H1 (cell line): ENCODE results near the gene GPR137.

ENCODE experiments used
- BRCA1 ChIP-seq: IDR thresholded peaks from 2 replicates; pipeline ENCODE4 v1.6.1; 2012; ENCODE audit warnings: low read depth, low read length, improper control_type of control experiment
- CBX5 ChIP-seq: fragments of 300-800, 300-1000 bp; sonication (generic); IDR thresholded peaks from 2 replicates; pipeline ENCODE4 v1.7.1; 2016; ENCODE audit warnings: antibody characterized with exemption, low read length, low read depth
- CHD2 ChIP-seq: IDR thresholded peaks from 2 replicates; pipeline ENCODE4 v1.6.1; 2012; ENCODE audit warnings: low read length, improper control_type of control experiment
- CREB1 ChIP-seq: IDR thresholded peaks from 2 replicates; pipeline ENCODE4 v1.6.1; 2012; ENCODE audit warnings: inconsistent platforms
- POLR2AphosphoS5 ChIP-seq: IDR thresholded peaks from 2 replicates; pipeline ENCODE4 v1.6.1; 2011; ENCODE audit warnings: low read depth, low read length
- RBBP5 ChIP-seq: IDR thresholded peaks from 2 replicates; pipeline ENCODE4 v1.7.1; 2012; ENCODE audit warnings: low read depth, mild to moderate bottlenecking, inconsistent platforms, low read length, moderate library complexity, borderline replicate concordance
- RFX5 ChIP-seq: IDR thresholded peaks from 2 replicates; pipeline ENCODE4 v1.6.1; 2011; ENCODE audit warnings: low read depth, low read length, improper control_type of control experiment, borderline replicate concordance
- SIN3A ChIP-seq, 2 experiments: IDR thresholded peaks in 1 of 2; conservative IDR thresholded peaks in 1 of 2; 2 replicates each; pipeline ENCODE4 v1.6.1; 2011 to 2012; ENCODE audit warnings: low read length in 2 of 2, improper control_type of control experiment in 1 of 2, low read depth in 1 of 2, mild to moderate bottlenecking in 1 of 2
- SIX5 ChIP-seq: IDR thresholded peaks from 2 replicates; pipeline ENCODE4 v1.6.1; 2011; ENCODE audit warnings: mild to moderate bottlenecking, low read depth, low read length
- SP1 ChIP-seq: IDR thresholded peaks from 2 replicates; pipeline ENCODE4 v1.6.1; 2011; ENCODE audit warnings: low read depth, low read length
- TBP ChIP-seq: IDR thresholded peaks from 2 replicates; pipeline ENCODE4 v1.6.1; 2011; ENCODE audit warnings: low read depth, low read length, improper control_type of control experiment
- TEAD4 ChIP-seq: IDR thresholded peaks from 2 replicates; pipeline ENCODE4 v1.6.1; 2012; ENCODE audit warnings: low read depth, low read length, inconsistent platforms, mixed read lengths
- TF ChIP-seq, protein P1 (sequence below), 3 experiments: IDR thresholded peaks; 1 replicate in 2 of 3; 2 replicates in 1 of 3; pipeline versions ENCODE4 v1.5.1 to v1.6.1; 2011; ENCODE audit warnings: low read length in 3 of 3, mild to moderate bottlenecking in 3 of 3, inconsistent platforms in 2 of 3, low read depth in 1 of 3, moderate library complexity in 1 of 3; ENCODE audit not compliant: insufficient read depth in 1 of 3; ENCODE audit errors: control extremely low read depth in 1 of 3

DNA sequence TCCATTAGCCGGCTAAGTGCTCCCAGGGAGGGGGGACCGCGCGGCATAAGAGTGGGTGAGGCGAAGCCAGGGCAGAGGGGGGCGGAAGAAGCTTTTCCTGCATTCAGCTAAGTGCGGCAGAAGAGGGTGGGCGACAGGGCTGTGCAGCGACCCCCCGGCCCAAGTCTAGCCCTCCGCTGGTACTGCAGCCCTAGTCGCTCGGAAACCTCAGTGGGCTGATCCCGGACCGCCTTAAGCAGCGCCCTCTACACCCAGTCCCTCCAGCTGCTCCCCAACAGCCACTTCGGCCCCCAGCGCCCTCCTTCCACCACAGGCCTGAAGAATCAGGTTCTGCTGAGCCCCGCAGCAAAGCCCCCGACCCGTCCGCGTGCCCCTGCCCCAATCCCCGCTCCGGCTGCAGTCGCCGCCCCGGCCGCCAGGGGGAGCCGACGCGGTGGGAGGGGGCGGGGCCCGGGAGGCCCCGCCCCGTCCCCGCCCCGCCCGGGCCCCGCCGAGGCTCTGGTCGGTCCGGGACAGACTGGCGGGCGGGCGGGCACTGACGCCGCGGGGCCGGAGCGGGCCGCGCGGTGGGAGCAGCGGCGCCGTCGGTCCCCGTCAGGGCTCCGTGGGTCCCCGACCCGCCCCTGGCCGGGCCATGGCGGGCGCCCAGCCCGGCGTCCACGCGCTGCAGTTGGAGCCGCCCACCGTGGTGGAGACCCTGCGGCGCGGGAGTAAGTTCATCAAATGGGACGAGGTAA is 34.5 kb upstream of the GPR137 start, which contains the start of gene PLCB3:
- peak in 1 of 2 experiments; percentile 51; a peak in 2 of 4 replicates for TF ChIP-seq SIN3A (conservative IDR thresholded peaks at IDR 0.05 in 1 of 2, IDR thresholded peaks at IDR 0.05 in 1 of 2; ENCODE audit: low read depth in 1 of 2, low read length in 2 of 2)
- TF ChIP-seq, protein P1, sequence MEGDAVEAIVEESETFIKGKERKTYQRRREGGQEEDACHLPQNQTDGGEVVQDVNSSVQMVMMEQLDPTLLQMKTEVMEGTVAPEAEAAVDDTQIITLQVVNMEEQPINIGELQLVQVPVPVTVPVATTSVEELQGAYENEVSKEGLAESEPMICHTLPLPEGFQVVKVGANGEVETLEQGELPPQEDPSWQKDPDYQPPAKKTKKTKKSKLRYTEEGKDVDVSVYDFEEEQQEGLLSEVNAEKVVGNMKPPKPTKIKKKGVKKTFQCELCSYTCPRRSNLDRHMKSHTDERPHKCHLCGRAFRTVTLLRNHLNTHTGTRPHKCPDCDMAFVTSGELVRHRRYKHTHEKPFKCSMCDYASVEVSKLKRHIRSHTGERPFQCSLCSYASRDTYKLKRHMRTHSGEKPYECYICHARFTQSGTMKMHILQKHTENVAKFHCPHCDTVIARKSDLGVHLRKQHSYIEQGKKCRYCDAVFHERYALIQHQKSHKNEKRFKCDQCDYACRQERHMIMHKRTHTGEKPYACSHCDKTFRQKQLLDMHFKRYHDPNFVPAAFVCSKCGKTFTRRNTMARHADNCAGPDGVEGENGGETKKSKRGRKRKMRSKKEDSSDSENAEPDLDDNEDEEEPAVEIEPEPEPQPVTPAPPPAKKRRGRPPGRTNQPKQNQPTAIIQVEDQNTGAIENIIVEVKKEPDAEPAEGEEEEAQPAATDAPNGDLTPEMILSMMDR (IDR thresholded peaks at IDR 0.05; ENCODE audit: control extremely low read depth in 1 of 3, insufficient read depth in 1 of 3, low read depth in 1 of 3, low read length in 3 of 3), result peak in 2 of 3 experiments; percentile 48 to 80; a peak in 3 of 4 replicates
- no peak for TF ChIP-seq SP1
- TF ChIP-seq CBX5, result no peak
- peak; percentile 52 for TF ChIP-seq CREB1
- TF ChIP-seq POLR2AphosphoS5, result no peak
- TF ChIP-seq SIX5, result no peak
- TF ChIP-seq RFX5, result no peak
- TF ChIP-seq CHD2, result no peak
- no peak; the same call in 1 of the 2 replicates for TF ChIP-seq RBBP5
- TF ChIP-seq TEAD4, result no peak
- TF ChIP-seq TBP, result 0 out of 2 replicates have a peak, but pooled peaks have one; percentile 32
- TF ChIP-seq BRCA1, result no peak
